ENCODE results near the gene EXOC4.

The EXOC4 gene

DNA sequence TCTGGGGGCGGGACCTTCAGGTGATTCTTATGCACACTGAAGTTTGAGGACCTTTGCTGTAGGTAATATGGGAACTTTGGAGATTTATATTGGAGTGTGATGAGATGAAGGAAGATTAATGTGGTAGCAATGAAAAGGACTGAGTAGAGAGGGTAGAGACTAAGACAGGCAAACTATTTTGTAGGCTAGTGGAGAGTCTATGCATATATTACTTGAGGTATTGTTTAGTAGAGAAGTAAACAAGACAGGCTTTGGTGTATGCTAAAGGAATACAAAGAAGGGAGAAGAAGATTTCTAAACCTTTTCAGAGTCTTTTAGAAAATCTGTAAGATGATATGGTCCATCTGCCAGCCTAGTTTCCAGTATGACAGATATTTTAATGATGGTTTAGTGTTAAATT, 129.1 kb downstream of the EXOC4 start:
- TF ChIP-seq GATA1 (IDR thresholded peaks at IDR 0.05; ENCODE audit: low read depth, low read length) (no peak), POLR2A (IDR thresholded peaks at IDR 0.05; ENCODE audit: low read length) (no peak)
- no peak for DNase-seq

- TF ChIP-seq GATA1 (IDR thresholded peaks at IDR 0.05; ENCODE audit: low read depth, low read length): no peak
- no peak for TF ChIP-seq POLR2A (IDR thresholded peaks at IDR 0.05; ENCODE audit: low read length)
- no peak for DNase-seq
Observed at GRCh38 chr7:133382775-133383559, 130.1 kb downstream of the EXOC4 start.

DNA sequence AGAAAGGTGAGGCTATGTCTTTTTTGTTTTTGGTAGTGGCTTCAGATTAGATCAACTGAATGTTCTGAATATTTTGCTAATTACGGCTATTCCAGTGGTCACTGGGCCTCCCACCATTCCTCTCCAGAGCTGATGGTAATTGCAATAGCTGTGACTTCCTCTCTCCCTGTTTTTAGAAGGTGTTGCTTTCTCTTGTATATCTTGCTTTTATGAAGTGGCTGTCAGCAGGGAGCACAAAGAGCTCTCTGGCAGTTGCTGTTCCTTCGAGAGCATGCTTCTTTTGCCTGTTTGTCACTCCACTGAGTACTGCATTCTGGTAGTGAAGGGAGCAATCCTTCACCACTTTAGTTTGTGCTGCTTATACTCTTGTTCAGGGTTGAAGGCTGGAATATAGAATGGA, 133.3 kb downstream of the EXOC4 start:
- TF ChIP-seq GATA1 (IDR thresholded peaks at IDR 0.05; ENCODE audit: low read depth, low read length): no peak
- TF ChIP-seq POLR2A (IDR thresholded peaks at IDR 0.05; ENCODE audit: low read length): no peak
- DNase-seq: no peak

GRCh38 chr7:133389727-133390126, 136.8 kb downstream of the EXOC4 start:
- TF ChIP-seq GATA1 (IDR thresholded peaks at IDR 0.05; ENCODE audit: low read depth, low read length) (no peak), POLR2A (IDR thresholded peaks at IDR 0.05; ENCODE audit: low read length) (no peak)
- DNase-seq: no peak

DNA sequence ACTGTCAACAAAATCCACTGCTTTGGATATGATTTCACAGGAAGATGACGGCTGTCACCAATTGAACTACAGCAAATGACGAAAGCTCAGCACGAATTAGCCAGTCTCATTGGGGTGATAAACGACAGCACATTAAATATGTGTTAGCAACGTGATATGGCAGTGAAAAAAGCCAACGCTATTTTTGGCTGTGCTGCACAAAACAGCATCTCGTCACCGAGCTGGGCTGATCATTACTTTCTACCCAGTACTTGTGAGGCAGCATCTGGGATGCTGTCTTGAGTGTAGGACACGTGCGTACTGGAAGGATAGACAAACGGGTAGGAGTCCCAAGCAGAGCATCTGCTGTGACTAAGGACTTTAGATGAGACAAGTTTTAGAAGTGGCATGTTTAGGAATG, 138.3 kb downstream of the EXOC4 start:
- DNase-seq: no peak
- TF ChIP-seq POLR2A (IDR thresholded peaks at IDR 0.05; ENCODE audit: low read length) (no peak), GATA1 (IDR thresholded peaks at IDR 0.05; ENCODE audit: low read depth, low read length) (no peak)

- no peak for DNase-seq
Observed at GRCh38 chr7:133394369-133394768, 141.5 kb downstream of the EXOC4 start.

GRCh38 chr7:133395551-133395950, 142.7 kb downstream of the EXOC4 start:
- DNase-seq: no peak
- TF ChIP-seq GATA1 (IDR thresholded peaks at IDR 0.05; ENCODE audit: low read depth, low read length) (no peak), POLR2A (IDR thresholded peaks at IDR 0.05; ENCODE audit: low read length) (no peak)

More at GRCh38 chr7:133394369-133394768, 141.5 kb downstream of the EXOC4 start:
- TF ChIP-seq GATA1 (IDR thresholded peaks at IDR 0.05; ENCODE audit: low read depth, low read length) (no peak), POLR2A (IDR thresholded peaks at IDR 0.05; ENCODE audit: low read length) (no peak)

DNA sequence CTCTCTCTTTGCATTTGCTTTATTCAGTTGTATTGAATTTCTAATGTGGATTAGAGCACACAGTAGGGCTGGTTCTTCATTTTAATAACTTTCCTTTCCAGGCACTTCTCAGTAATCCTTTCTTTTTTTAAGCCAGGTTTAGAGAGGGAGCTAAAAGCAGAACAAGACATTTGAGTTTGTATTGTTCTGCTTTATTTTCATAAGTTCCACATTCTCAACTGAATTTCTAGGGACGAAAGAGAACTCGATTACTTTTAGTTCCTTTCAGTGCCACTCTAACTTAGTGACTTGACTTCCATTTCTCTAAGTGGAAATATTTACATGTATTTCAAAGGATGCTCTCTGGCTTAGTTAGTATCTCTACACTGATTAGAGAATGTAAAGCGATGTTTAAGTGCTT, 145.6 kb downstream of the EXOC4 start:
- DNase-seq: no peak
- no peak for TF ChIP-seq GATA1 (IDR thresholded peaks at IDR 0.05; ENCODE audit: low read depth, low read length)
- no peak for TF ChIP-seq POLR2A (IDR thresholded peaks at IDR 0.05; ENCODE audit: low read length)

GRCh38 chr7:133401225-133401624, 148.3 kb downstream of the EXOC4 start:
- no peak for DNase-seq
- TF ChIP-seq POLR2A (IDR thresholded peaks at IDR 0.05; ENCODE audit: low read length) (no peak), GATA1 (IDR thresholded peaks at IDR 0.05; ENCODE audit: low read depth, low read length) (no peak)

DNA sequence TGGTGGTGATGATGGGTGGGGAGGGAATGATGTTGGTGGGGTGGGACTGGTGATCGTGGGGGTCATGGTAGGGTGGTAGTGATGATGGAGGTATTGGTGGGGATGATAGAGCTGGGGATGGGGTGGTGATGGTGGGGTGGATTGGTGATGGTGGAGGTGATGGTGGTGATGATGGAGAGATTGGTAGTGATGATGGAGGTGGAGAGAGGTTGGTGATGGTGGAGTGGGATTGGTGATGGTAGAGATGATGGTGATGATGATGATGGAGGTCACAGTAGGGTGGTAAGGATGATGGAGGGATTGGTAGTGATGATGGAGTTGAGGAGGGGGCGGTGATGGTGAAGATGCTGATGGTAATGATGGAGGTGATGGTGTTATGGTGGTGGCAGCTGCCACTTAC, 155.3 kb downstream of the EXOC4 start:
- no peak for TF ChIP-seq GATA1 (IDR thresholded peaks at IDR 0.05; ENCODE audit: low read depth, low read length)
- no peak for TF ChIP-seq POLR2A (IDR thresholded peaks at IDR 0.05; ENCODE audit: low read length)
- DNase-seq: no peak

DNA sequence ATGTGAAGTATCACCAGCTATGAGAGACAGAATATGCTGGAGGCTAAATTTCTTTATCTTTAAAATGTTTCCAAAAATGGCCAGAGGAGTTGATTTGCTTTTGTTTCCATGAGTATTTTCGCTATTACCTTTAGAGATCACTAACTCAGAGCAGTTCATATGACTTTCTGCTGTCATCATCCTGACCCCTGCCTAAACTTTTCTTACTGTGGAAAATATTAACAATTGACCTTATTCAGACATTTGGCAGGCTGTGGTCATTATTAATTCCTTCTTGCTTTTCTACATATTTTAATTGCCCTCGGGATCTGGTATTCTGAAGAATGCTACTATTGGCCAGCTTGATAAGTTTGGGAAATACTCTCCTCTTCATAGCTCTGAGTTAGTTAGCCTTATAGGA, 156.5 kb downstream of the EXOC4 start:
- TF ChIP-seq POLR2A (IDR thresholded peaks at IDR 0.05; ENCODE audit: low read length) (no peak), GATA1 (IDR thresholded peaks at IDR 0.05; ENCODE audit: low read depth, low read length) (no peak)
- DNase-seq: no peak

DNA sequence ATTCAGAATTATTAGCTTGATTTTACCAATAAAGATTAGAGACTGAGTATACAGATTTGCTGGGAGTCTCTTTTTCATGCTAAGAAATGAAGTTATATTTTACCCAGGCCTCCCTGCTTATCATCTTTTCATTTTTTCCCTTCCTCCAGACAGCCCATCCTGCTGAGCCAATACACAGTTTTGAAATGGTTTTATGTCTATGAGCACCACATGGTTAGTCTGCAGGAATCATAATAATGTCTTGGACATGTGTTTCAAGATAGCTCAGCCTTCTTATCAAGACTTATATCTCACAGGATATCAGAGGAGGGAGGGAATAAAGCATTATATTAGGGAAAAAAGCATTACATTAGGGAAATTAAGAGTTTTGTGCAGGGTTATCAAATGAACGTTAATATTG, 157.1 kb downstream of the EXOC4 start:
- TF ChIP-seq GATA1 (IDR thresholded peaks at IDR 0.05; ENCODE audit: low read depth, low read length): no peak
- no peak for TF ChIP-seq POLR2A (IDR thresholded peaks at IDR 0.05; ENCODE audit: low read length)
- no peak for DNase-seq

DNA sequence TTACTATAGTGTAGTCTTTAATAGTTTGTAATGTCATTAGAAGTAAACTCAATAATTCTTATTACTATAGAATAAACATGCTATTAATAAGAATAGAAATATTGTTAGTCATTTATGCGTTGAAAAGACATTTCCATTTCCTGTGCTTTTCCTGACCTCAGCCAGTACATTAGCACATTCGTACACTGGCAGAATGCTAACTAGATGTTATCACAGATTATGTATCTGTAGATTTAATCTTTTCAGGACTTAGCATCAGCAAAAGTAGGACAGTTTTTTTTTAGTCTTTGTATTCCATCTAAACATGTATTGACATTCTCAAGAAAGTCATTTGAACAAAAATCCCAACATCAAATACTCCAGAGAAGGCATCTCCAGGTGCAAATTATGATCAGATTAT, 158.5 kb downstream of the EXOC4 start:
- TF ChIP-seq POLR2A (IDR thresholded peaks at IDR 0.05; ENCODE audit: low read length) (no peak), GATA1 (IDR thresholded peaks at IDR 0.05; ENCODE audit: low read depth, low read length) (no peak)
- DNase-seq: no peak

DNA sequence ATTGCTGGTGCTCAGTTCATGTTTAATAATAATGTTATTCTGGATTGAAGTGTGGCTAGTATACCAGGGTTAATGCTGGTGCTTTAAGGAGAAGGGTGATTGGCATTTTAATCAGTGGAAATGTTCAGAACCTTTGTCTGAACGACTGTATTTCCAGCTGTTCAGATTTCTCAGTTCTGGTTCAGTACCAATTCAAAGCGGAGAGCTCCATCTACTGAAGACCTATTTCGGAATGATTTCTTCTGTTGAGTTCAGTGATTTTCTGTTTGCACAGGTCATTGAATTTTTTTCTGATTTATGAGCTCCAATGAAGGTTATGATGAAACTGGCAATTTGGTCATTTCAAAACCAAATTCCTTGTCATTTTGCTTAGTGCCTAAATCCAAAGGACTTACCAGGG, 160.1 kb downstream of the EXOC4 start:
- no peak for TF ChIP-seq GATA1 (IDR thresholded peaks at IDR 0.05; ENCODE audit: low read depth, low read length)
- TF ChIP-seq POLR2A (IDR thresholded peaks at IDR 0.05; ENCODE audit: low read length): no peak
- no peak for DNase-seq

DNA sequence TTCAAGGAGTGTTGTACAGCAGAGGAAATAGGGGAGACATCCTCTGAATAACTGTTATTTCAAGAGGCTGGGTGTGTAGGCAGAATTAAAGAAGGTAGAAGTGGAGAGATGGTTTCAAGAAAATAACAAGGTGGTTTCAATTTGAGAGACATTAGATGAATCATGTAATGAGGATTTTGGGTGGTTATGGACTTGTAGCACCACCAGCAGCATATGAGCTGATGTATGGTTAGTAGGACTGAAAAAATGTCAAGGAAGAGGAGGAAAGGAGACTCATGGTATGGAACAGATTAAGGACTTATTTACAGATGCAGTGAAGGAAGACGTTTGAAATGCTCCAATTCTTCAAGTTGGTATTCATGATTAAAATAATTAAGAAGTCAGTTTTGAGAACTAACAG, 166.2 kb downstream of the EXOC4 start:
- TF ChIP-seq GATA1 (IDR thresholded peaks at IDR 0.05; ENCODE audit: low read depth, low read length): no peak
- TF ChIP-seq POLR2A (IDR thresholded peaks at IDR 0.05; ENCODE audit: low read length): no peak
- DNase-seq: no peak

Measured in erythroblast (primary cell).